ENCODE measurements around the gene SYNJ1.
"Not testable (repeated sequence)": the region's sequence is repeated elsewhere in the genome, so short reads cannot be mapped to it uniquely, and the experiment has no call there.

SYNJ1 gene

GRCh38 chr21:32753818-32754585 is 26.2 kb upstream of the SYNJ1 start:
- Histone ChIP-seq H2BK15ac (replicated peaks; ENCODE audit: low read depth) (no peak overlapping the region), H2AK5ac (ENCODE audit: low read length) (no peak overlapping the region), H3K4me3 (ENCODE audit: low read length) (no peak overlapping the region), H3K27me3 (ENCODE audit: insufficient read depth, low read length, poor library complexity) (no peaks in the 10 kb centered on the region), H2BK5ac (ENCODE audit: low read length) (no peak overlapping the region), H3K4ac (ENCODE audit: low read depth, low read length) (no peak overlapping the region), H4K8ac (ENCODE audit: low read depth, low read length) (no peak overlapping the region), H3K4me1 (ENCODE audit: control insufficient read depth, low read depth, low read length) (no peaks in the 10 kb centered on the region), H3K23ac (ENCODE audit: low read length) (no peak overlapping the region), H3K4me2 (ENCODE audit: low read length) (no peak overlapping the region), H3K9ac (ENCODE audit: low read length) (no peak overlapping the region), H3K79me2 (ENCODE audit: control insufficient read depth, insufficient read depth, low read length) (peaks cover 2% of the 10 kb centered on the region), H3K36me3 (ENCODE audit: control insufficient read depth, insufficient read depth, low read length) (peaks cover 7% of the 10 kb centered on the region), H3K27ac (ENCODE audit: low read depth, low read length) (no peak overlapping the region), H3K18ac (ENCODE audit: low read length) (no peak overlapping the region), H4K5ac (ENCODE audit: low read length) (no peak overlapping the region), H2BK120ac (ENCODE audit: low read depth, low read length) (no peak overlapping the region), H3K56ac (ENCODE audit: low read length) (no peak overlapping the region), H3K79me1 (ENCODE audit: low read length) (peaks cover 1% of the 10 kb centered on the region)
- no CpG with 5 or more reads among the region's 6 CpGs for WGBS (ENCODE audit: extremely low coverage, insufficient coverage, low lambda C conversion rate)
- DNase-seq: no peak

GRCh38 chr21:32750405-32750804 is 22.6 kb upstream of the SYNJ1 start:
- no peak overlapping the region for H4K8ac ChIP-seq (ENCODE audit: low read depth, low read length)
- DNase-seq: no peak
- no peak overlapping the region for H3K9ac ChIP-seq (ENCODE audit: low read length)
- no peak overlapping the region for H4K5ac ChIP-seq (ENCODE audit: low read length)
- peaks cover 10% of the 10 kb centered on the region for H3K79me2 ChIP-seq (ENCODE audit: control insufficient read depth, insufficient read depth, low read length)
- no peaks in the 10 kb centered on the region for H3K27me3 ChIP-seq (ENCODE audit: insufficient read depth, low read length, poor library complexity)
- no peak overlapping the region for H3K56ac ChIP-seq (ENCODE audit: low read length)
- peaks cover 3% of the 10 kb centered on the region for H3K79me1 ChIP-seq (ENCODE audit: low read length)
- no peak overlapping the region for H3K4me3 ChIP-seq (ENCODE audit: low read length)
- peaks cover 15% of the 10 kb centered on the region for H3K36me3 ChIP-seq (ENCODE audit: control insufficient read depth, insufficient read depth, low read length)
- no peak overlapping the region for H3K27ac ChIP-seq (ENCODE audit: low read depth, low read length)
- H3K4me2 ChIP-seq (ENCODE audit: low read length): no peak overlapping the region
- no peak overlapping the region for H2BK15ac ChIP-seq (replicated peaks; ENCODE audit: low read depth)
- no peak overlapping the region for H2BK120ac ChIP-seq (ENCODE audit: low read depth, low read length)
- H3K4me1 ChIP-seq (ENCODE audit: control insufficient read depth, low read depth, low read length): no peaks in the 10 kb centered on the region
- H2BK5ac ChIP-seq (ENCODE audit: low read length): no peak overlapping the region
- H3K18ac ChIP-seq (ENCODE audit: low read length): no peak overlapping the region
- H3K4ac ChIP-seq (ENCODE audit: low read depth, low read length): no peak overlapping the region
- H2AK5ac ChIP-seq (ENCODE audit: low read length): no peak overlapping the region
- no peak overlapping the region for H3K23ac ChIP-seq (ENCODE audit: low read length)

- DNase-seq: no peak
- H2AK5ac ChIP-seq (ENCODE audit: low read length): no peak overlapping the region
- no peak overlapping the region for H3K23ac ChIP-seq (ENCODE audit: low read length)
- H4K8ac ChIP-seq (ENCODE audit: low read depth, low read length): no peak overlapping the region
- H2BK15ac ChIP-seq (replicated peaks; ENCODE audit: low read depth): no peak overlapping the region
- H3K36me3 ChIP-seq (ENCODE audit: control insufficient read depth, insufficient read depth, low read length): peaks cover 15% of the 10 kb centered on the region
- H4K5ac ChIP-seq (ENCODE audit: low read length): no peak overlapping the region
- H3K79me2 ChIP-seq (ENCODE audit: control insufficient read depth, insufficient read depth, low read length): peaks cover 10% of the 10 kb centered on the region
- H3K27ac ChIP-seq (ENCODE audit: low read depth, low read length): no peak overlapping the region
- no peak overlapping the region for H2BK5ac ChIP-seq (ENCODE audit: low read length)
- H3K56ac ChIP-seq (ENCODE audit: low read length): no peak overlapping the region
- H3K79me1 ChIP-seq (ENCODE audit: low read length): peaks cover 3% of the 10 kb centered on the region
- no peak overlapping the region for H3K9ac ChIP-seq (ENCODE audit: low read length)
- H2BK120ac ChIP-seq (ENCODE audit: low read depth, low read length): no peak overlapping the region
- H3K27me3 ChIP-seq (ENCODE audit: insufficient read depth, low read length, poor library complexity): no peaks in the 10 kb centered on the region
- no peak overlapping the region for H3K4ac ChIP-seq (ENCODE audit: low read depth, low read length)
- H3K4me1 ChIP-seq (ENCODE audit: control insufficient read depth, low read depth, low read length): no peaks in the 10 kb centered on the region
- H3K4me2 ChIP-seq (ENCODE audit: low read length): no peak overlapping the region
- H3K18ac ChIP-seq (ENCODE audit: low read length): no peak overlapping the region
- H3K4me3 ChIP-seq (ENCODE audit: low read length): no peak overlapping the region
These were observed 21.8 kb upstream of the SYNJ1 start for GRCh38 chr21:32749662-32750061.

GRCh38 chr21:32748529-32748928 is 20.7 kb upstream of the SYNJ1 start:
- no peak for DNase-seq
- no peak overlapping the region for H3K27ac ChIP-seq (ENCODE audit: low read depth, low read length)
- no peaks in the 10 kb centered on the region for H3K27me3 ChIP-seq (ENCODE audit: insufficient read depth, low read length, poor library complexity)
- H3K79me2 ChIP-seq (ENCODE audit: control insufficient read depth, insufficient read depth, low read length): peaks cover 10% of the 10 kb centered on the region
- no CpG with 5 or more reads among the region's 5 CpGs for WGBS (ENCODE audit: extremely low coverage, insufficient coverage, low lambda C conversion rate)
- no peak overlapping the region for H3K56ac ChIP-seq (ENCODE audit: low read length)
- no peak overlapping the region for H4K5ac ChIP-seq (ENCODE audit: low read length)
- no peak overlapping the region for H4K8ac ChIP-seq (ENCODE audit: low read depth, low read length)
- H2BK15ac ChIP-seq (replicated peaks; ENCODE audit: low read depth): no peak overlapping the region
- peaks cover 15% of the 10 kb centered on the region for H3K36me3 ChIP-seq (ENCODE audit: control insufficient read depth, insufficient read depth, low read length)
- no peak overlapping the region for H3K4ac ChIP-seq (ENCODE audit: low read depth, low read length)
- H3K18ac ChIP-seq (ENCODE audit: low read length): no peak overlapping the region
- H3K9ac ChIP-seq (ENCODE audit: low read length): no peak overlapping the region
- H3K79me1 ChIP-seq (ENCODE audit: low read length): peaks cover 3% of the 10 kb centered on the region
- H3K4me1 ChIP-seq (ENCODE audit: control insufficient read depth, low read depth, low read length): no peaks in the 10 kb centered on the region
- H3K4me2 ChIP-seq (ENCODE audit: low read length): no peak overlapping the region
- H3K23ac ChIP-seq (ENCODE audit: low read length): no peak overlapping the region
- H3K4me3 ChIP-seq (ENCODE audit: low read length): no peak overlapping the region
- H2AK5ac ChIP-seq (ENCODE audit: low read length): no peak overlapping the region
- no peak overlapping the region for H2BK5ac ChIP-seq (ENCODE audit: low read length)
- H2BK120ac ChIP-seq (ENCODE audit: low read depth, low read length): no peak overlapping the region

GRCh38 chr21:32747396-32747795 is 19.6 kb upstream of the SYNJ1 start:
- no peak overlapping the region for H3K18ac ChIP-seq (ENCODE audit: low read length)
- no peak for DNase-seq
- H3K27me3 ChIP-seq (ENCODE audit: insufficient read depth, low read length, poor library complexity): no peaks in the 10 kb centered on the region
- H3K36me3 ChIP-seq (ENCODE audit: control insufficient read depth, insufficient read depth, low read length): peaks cover 16% of the 10 kb centered on the region
- H2BK15ac ChIP-seq (replicated peaks; ENCODE audit: low read depth): no peak overlapping the region
- H2BK120ac ChIP-seq (ENCODE audit: low read depth, low read length): no peak overlapping the region
- no peak overlapping the region for H3K4me2 ChIP-seq (ENCODE audit: low read length)
- no peak overlapping the region for H2AK5ac ChIP-seq (ENCODE audit: low read length)
- no peaks in the 10 kb centered on the region for H3K4me1 ChIP-seq (ENCODE audit: control insufficient read depth, low read depth, low read length)
- no CpG with 5 or more reads among the region's 1 CpG for WGBS (ENCODE audit: extremely low coverage, insufficient coverage, low lambda C conversion rate)
- H4K8ac ChIP-seq (ENCODE audit: low read depth, low read length): no peak overlapping the region
- H3K4ac ChIP-seq (ENCODE audit: low read depth, low read length): no peak overlapping the region
- H3K23ac ChIP-seq (ENCODE audit: low read length): no peak overlapping the region
- H4K5ac ChIP-seq (ENCODE audit: low read length): no peak overlapping the region
- H3K79me2 ChIP-seq (ENCODE audit: control insufficient read depth, insufficient read depth, low read length): peaks cover 10% of the 10 kb centered on the region
- H3K27ac ChIP-seq (ENCODE audit: low read depth, low read length): no peak overlapping the region
- H3K79me1 ChIP-seq (ENCODE audit: low read length): peaks cover 3% of the 10 kb centered on the region
- no peak overlapping the region for H3K4me3 ChIP-seq (ENCODE audit: low read length)
- H3K9ac ChIP-seq (ENCODE audit: low read length): no peak overlapping the region
- H3K56ac ChIP-seq (ENCODE audit: low read length): no peak overlapping the region
- no peak overlapping the region for H2BK5ac ChIP-seq (ENCODE audit: low read length)

GRCh38 chr21:32746711-32747110 is 18.9 kb upstream of the SYNJ1 start:
- not testable (repeated sequence) for H3K27me3 ChIP-seq (ENCODE audit: insufficient read depth, low read length, poor library complexity); H4K8ac ChIP-seq (ENCODE audit: low read depth, low read length); H3K23ac ChIP-seq (ENCODE audit: low read length); H2BK15ac ChIP-seq (replicated peaks; ENCODE audit: low read depth); H3K4ac ChIP-seq (ENCODE audit: low read depth, low read length); H3K27ac ChIP-seq (ENCODE audit: low read depth, low read length); H3K56ac ChIP-seq (ENCODE audit: low read length); H3K9ac ChIP-seq (ENCODE audit: low read length); H3K18ac ChIP-seq (ENCODE audit: low read length); H3K4me3 ChIP-seq (ENCODE audit: low read length); H3K4me2 ChIP-seq (ENCODE audit: low read length); H3K79me2 ChIP-seq (ENCODE audit: control insufficient read depth, insufficient read depth, low read length); H2BK120ac ChIP-seq (ENCODE audit: low read depth, low read length); H3K79me1 ChIP-seq (ENCODE audit: low read length); DNase-seq; H2BK5ac ChIP-seq (ENCODE audit: low read length); H2AK5ac ChIP-seq (ENCODE audit: low read length); H4K5ac ChIP-seq (ENCODE audit: low read length); H3K4me1 ChIP-seq (ENCODE audit: control insufficient read depth, low read depth, low read length)
- no CpG with 5 or more reads among the region's 3 CpGs for WGBS (ENCODE audit: extremely low coverage, insufficient coverage, low lambda C conversion rate)
- H3K36me3 ChIP-seq (ENCODE audit: control insufficient read depth, insufficient read depth, low read length): peaks cover 15% of the 10 kb centered on the region

Data from mesendoderm (in vitro differentiated cells).